GM18517 (cell line): ENCODE data around the gene TRPC5OS.
A peak's percentile ranks its signal among the peaks of the same experiment; 100 is the strongest.

ENCODE experiments used
- ATAC-seq: cut with Tn5 transposase; IDR thresholded peaks from one replicate; pipeline ENCODE4 v1.9.1; 2021; ENCODE audit warnings: mild to moderate bottlenecking, moderate library complexity; ENCODE audit not compliant: unreplicated experiment

TRPC5OS gene

GRCh38 chrX:111875881-111876280 is at the start of gene TRPC5OS:
Gene TRPC5OS, plus strand, starts transcription at chrX:111876181. Its CDS starts 25,669 bp downstream, at chrX:111901850.
- no peak for ATAC-seq

GRCh38 chrX:111829345-111829744 is 46.6 kb upstream of the TRPC5OS start:
- ATAC-seq: no peak

GRCh38 chrX:111830571-111830970 is 45.4 kb upstream of the TRPC5OS start:
- no peak for ATAC-seq

- no peak for ATAC-seq
These were observed 44.6 kb upstream of the TRPC5OS start for GRCh38 chrX:111831343-111831742.

GRCh38 chrX:111837197-111837596 is 38.8 kb upstream of the TRPC5OS start:
- no peak for ATAC-seq

- no peak for ATAC-seq
These were observed 28.4 kb upstream of the TRPC5OS start for GRCh38 chrX:111847491-111848133.

- ATAC-seq: no peak
These were observed 27.4 kb upstream of the TRPC5OS start for GRCh38 chrX:111848541-111848940.

- no peak for ATAC-seq
These were observed 25.0 kb upstream of the TRPC5OS start for GRCh38 chrX:111850975-111851374.

- no peak for ATAC-seq
These were observed 21.2 kb upstream of the TRPC5OS start for GRCh38 chrX:111854556-111855490.

- no peak for ATAC-seq
These were observed 18.4 kb upstream of the TRPC5OS start for GRCh38 chrX:111857534-111858060.

GRCh38 chrX:111861605-111862004 is 14.4 kb upstream of the TRPC5OS start:
- ATAC-seq: no peak

- ATAC-seq: no peak
These were observed 8.7 kb upstream of the TRPC5OS start for GRCh38 chrX:111867236-111867635.

GRCh38 chrX:111868726-111869638 is 7.0 kb upstream of the TRPC5OS start:
- ATAC-seq: peak; percentile 53

- ATAC-seq: peak; percentile 83
These were observed 6.3 kb upstream of the TRPC5OS start for GRCh38 chrX:111869639-111870034.

GRCh38 chrX:111874241-111874640 is 1.7 kb upstream of the TRPC5OS start:
- no peak for ATAC-seq

- ATAC-seq: no peak
These were observed 665 bp downstream of the TRPC5OS start for GRCh38 chrX:111876646-111877045.

- ATAC-seq: no peak
These were observed 1.7 kb downstream of the TRPC5OS start for GRCh38 chrX:111877681-111878080.

- no peak for ATAC-seq
These were observed 4.8 kb downstream of the TRPC5OS start for GRCh38 chrX:111880735-111881134.

- ATAC-seq: no peak
These were observed 5.7 kb downstream of the TRPC5OS start for GRCh38 chrX:111881715-111882114.

- no peak for ATAC-seq
These were observed 10.7 kb downstream of the TRPC5OS start for GRCh38 chrX:111886678-111887077.

GRCh38 chrX:111888600-111888999 is 12.6 kb downstream of the TRPC5OS start:
- ATAC-seq: no peak
